GM19193 (cell line): ENCODE results near the gene RTEL1.

Experiments used
- POLR2A ChIP-seq: IDR thresholded peaks from 4 replicates; pipeline ENCODE4 v1.6.1; 2011; ENCODE audit not compliant: insufficient read depth, insufficient read length; ENCODE audit errors: extremely low read depth

The RTEL1 gene

DNA sequence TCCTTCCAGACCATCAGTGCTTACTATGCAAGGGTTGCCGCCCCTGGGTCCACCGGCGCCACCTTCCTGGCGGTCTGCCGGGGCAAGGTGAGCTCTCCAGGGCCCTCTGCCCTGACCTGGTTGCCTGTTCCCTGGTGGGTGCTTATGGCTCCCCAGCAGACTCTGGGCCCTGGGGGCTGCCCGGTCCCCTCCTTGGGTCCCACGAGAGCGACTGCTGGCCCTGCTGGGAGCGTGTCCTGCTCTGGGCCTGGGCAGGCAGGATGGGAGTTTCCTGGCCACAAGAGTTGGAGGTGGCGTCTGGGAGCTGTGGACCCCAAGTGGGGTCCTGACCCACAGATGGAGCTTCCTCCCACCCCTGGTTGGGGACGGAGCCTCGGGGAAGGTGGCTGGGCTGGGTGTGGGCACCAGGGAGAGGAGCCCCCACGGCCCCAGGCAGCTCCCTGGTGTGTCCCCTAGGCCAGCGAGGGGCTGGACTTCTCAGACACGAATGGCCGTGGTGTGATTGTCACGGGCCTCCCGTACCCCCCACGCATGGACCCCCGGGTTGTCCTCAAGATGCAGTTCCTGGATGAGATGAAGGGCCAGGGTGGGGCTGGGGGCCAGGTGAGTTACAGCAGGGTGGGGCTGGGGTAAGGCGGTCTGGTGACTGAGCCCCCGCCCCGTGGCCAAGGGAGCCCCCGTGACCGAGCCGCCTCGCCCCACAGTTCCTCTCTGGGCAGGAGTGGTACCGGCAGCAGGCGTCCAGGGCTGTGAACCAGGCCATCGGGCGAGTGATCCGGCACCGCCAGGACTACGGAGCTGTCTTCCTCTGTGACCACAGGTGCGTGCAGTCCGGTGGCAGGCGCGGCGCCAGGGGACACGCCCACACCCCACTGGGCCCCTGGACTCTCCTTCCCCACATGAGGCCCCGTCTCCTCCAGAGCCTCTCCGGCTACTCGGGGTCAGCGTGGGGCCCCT, 31.2 kb downstream of the RTEL1 start:
- no peak for TF ChIP-seq POLR2A

- no peak for TF ChIP-seq POLR2A
Observed at GRCh38 chr20:63690003-63690897, 32.1 kb downstream of the RTEL1 start.

GRCh38 chr20:63690898-63691710, 33.0 kb downstream of the RTEL1 start:
- TF ChIP-seq POLR2A: no peak

DNA sequence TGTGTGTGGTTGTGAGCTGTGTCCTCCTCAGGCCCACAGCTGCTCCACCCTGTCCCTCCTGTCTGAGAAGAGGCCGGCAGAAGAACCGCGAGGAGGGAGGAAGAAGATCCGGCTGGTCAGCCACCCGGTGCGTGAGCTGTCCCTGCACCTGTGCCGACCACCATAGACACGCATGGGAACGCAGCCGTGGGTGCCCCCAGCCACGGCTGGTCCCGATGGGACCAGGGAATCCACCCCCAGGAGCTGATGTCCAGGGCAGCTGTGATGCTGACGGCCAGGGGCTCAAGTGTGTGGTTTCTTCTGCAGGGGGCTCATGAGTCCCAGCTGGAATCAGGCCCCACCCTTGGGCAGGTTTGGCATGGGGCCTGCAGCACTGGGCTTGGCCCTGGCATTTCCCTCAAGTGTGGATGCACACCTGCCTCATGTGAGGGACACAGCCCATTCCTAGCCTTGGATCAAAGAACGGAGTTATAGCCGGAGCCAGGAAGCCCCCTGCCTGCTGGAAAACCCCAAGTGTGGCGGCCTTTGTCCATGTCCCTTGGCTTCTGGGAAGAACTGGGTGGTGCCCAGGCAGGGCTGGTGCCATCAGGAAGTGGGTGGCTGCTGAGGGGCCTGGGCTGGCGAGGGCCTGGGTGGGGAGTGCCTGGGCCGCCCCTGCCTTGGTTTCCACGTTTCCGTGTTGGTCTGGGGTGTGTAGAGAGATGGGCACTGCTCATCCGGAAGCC, 33.8 kb downstream of the RTEL1 start:
- TF ChIP-seq POLR2A: no peak

DNA sequence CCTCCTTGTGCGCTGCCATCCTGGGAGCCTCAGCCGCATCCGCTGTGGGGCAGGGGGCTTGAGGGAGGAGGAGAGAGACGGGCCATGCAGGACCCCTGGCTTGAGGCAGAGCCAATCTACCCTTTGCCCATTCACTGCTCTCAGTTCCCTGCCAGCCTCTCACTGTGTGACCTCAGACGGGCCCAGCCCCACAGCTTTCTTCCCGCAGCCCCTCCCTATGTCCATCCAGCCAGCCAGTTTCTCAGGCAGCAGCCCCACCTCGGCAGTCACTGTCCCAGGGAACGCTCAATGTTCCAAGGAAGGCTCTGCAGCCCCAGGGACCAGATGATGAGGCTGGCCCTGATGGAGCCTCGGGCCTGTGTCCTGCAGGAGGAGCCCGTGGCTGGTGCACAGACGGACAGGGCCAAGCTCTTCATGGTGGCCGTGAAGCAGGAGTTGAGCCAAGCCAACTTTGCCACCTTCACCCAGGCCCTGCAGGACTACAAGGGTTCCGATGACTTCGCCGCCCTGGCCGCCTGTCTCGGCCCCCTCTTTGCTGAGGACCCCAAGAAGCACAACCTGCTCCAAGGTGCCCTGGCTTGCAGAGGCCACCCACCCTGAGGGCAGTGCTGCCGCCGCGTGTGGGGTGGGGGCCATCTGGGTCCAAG, 34.4 kb downstream of the RTEL1 start:
- no peak for TF ChIP-seq POLR2A

DNA sequence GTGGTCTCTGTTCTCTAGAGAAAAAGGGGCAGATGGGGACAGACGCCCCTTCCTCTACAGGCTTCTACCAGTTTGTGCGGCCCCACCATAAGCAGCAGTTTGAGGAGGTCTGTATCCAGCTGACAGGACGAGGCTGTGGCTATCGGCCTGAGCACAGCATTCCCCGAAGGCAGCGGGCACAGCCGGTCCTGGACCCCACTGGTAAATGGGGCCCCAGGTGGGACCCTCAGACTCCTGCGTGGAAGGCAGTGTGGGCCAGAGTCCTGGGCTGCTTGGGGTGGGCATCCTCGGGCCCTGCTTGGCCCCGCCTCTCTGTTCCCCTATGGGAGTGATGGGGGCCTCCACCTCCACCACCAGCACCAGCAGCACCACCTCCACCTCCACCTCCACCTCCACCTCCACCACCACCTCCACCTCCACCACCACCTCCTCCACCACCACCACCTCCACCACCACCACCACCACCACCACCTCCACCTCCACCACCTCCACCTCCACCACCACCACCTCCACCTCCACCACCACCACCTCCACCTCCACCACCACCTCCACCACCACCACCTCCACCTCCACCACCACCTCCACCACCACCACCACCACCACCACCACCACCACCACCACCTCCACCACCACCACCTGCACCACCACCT, 35.1 kb downstream of the RTEL1 start:
- TF ChIP-seq POLR2A: no peak

DNA sequence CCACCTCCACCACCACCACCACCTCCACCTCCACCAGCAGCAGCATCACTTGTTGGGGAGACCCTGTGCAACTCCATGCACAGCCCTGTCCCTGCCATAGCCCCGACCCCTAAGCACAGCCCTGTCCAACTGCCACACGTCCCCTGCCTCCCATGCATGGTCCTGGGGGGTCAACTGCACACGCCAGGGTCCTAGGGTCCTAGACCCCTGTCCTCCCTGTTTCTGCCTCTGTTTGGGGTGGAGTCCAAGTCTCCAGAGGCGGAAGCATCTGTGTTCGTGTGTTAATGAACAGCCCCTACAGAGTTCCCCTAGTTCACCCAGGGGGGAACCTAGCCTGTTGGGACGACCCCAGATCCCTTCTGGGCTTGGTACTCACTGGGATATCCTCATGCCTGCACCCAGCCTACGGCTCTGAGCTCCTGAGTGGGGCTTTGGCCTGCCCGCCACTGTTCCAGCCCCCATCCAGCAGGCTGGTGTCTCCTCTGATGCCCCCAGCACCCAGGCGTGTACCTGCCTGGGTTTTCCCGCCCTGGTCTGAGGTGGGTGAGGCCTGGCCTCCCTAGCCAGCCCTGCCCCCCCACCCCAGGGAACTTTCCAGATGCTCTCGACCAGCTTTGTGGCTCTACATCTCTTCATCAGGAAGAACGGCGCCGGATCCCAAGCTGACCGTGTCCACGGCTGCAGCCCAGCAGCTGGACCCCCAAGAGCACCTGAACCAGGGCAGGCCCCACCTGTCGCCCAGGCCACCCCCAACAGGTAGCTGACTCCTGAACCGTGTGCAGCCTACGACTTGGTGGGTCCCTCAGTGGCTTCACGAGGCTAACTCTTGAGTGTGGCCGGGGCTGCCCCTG, 35.8 kb downstream of the RTEL1 start:
- no peak for TF ChIP-seq POLR2A

GRCh38 chr20:63694584-63695423, 36.7 kb downstream of the RTEL1 start:
- no peak for TF ChIP-seq POLR2A

DNA sequence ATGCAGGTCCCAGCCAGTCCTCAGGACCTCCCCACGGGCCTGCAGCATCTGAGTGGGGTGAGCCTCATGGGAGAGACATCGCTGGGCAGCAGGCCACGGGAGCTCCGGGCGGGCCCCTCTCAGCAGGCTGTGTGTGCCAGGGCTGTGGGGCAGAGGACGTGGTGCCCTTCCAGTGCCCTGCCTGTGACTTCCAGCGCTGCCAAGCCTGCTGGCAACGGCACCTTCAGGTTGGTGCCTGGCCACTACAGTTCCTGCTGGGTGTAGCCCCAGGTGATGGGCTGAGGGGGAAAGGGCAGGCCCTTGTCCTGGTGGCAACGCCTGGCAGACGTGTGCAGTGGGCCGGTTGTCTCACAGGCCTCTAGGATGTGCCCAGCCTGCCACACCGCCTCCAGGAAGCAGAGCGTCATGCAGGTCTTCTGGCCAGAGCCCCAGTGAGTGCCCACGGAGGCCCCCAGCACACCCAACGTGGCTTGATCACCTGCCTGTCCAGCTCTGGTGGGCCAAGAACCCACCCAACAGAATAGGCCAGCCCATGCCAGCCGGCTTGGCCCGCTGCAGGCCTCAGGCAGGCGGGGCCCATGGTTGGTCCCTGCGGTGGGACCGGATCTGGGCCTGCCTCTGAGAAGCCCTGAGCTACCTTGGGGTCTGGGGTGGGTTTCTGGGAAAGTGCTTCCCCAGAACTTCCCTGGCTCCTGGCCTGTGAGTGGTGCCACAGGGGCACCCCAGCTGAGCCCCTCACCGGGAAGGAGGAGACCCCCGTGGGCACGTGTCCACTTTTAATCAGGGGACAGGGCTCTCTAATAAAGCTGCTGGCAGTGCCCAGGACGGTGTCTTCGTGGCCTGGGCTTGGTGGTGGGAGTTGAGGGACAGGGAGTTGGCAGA, 37.6 kb downstream of the RTEL1 start:
- no peak for TF ChIP-seq POLR2A

DNA sequence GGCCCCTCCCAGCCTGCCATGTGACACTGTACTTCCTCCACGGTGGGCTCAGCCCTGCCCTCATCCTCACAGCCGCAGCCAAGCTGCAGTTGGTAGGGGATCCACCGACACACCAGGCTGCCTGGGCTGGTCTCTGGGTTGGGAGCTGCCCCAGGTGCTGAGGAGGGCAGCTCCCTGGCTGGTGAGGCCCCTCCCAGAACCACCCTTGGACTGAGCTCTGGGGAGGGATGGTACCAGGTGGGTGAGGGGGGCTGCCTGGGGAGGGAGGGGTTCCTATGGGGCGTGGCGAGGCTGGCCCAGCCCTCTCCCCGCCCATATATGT, 38.2 kb downstream of the RTEL1 start:
- no peak for TF ChIP-seq POLR2A
